GM18505 (cell line): ENCODE measurements around the gene KIF1C.

Experiments used
- ATAC-seq: cut with Tn5 transposase; IDR thresholded peaks from one replicate; pipeline ENCODE4 v1.9.1; 2021; ENCODE audit not compliant: unreplicated experiment
- POLR2A ChIP-seq: IDR thresholded peaks from 4 replicates; pipeline ENCODE4 v1.6.1; 2011; ENCODE audit warnings: borderline replicate concordance; ENCODE audit not compliant: insufficient read depth, insufficient read length; ENCODE audit errors: extremely low read depth

The KIF1C gene

GRCh38 chr17:5031365-5032082 is 33.8 kb downstream of the KIF1C start:
- peak; percentile 30 for TF ChIP-seq POLR2A
- no peak for ATAC-seq

GRCh38 chr17:5032865-5033264 is 35.1 kb downstream of the KIF1C start:
- ATAC-seq = no peak
- no peak for TF ChIP-seq POLR2A

- no peak for ATAC-seq
- no peak for TF ChIP-seq POLR2A
Measured at GRCh38 chr17:5033352-5034015, 35.7 kb downstream of the KIF1C start.

GRCh38 chr17:5034063-5034462 is 36.3 kb downstream of the KIF1C start:
- ATAC-seq = no peak
- TF ChIP-seq POLR2A = no peak

DNA sequence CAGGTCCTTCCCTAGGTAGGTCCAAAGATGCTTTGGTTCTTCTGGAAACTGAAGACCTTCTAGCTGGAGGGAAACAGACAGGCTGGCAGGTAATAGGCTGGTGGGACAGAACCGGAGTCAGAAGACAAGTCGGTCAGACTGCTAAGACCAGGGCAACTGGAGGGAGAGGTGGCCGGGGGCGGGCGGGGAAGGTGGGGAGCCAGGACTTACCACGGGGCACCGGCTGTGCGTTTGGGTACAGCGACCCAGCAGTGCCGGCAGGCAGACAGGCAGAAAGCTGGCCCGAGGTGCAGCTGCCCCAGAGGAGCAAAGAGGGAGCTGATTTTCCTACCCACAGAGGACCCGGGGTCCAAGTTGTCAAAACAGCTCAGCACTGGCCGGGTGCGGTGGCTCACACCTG is 36.9 kb downstream of the KIF1C start:
- no peak for ATAC-seq
- no peak for TF ChIP-seq POLR2A

DNA sequence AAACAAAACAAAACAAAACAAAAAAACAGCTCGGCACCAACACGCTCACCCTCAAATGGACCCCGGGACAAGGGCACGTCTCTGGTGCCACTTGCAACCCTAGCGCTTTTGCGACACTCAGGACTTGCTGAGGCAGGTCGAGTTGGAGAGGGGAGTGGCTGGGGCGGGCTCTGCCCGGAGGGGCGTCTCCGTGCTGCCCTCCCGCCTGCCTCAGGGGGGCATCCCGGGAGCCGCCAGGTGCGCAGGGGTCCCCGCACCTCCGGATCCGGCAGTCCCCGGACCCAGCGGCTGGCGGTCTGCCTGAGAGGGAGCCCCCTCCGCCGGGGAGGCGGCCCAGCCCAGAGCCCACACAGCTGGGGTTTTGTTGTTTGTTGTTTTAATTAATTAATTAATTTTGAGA is 37.6 kb downstream of the KIF1C start, which contains the start of gene SLC52A1:
SLC52A1 (minus strand) TSS at position 112 of the 400 bp plus-strand sequence. CDS start 820 bp downstream, outside the sequence.
- no peak for ATAC-seq
- TF ChIP-seq POLR2A = no peak

- TF ChIP-seq POLR2A = no peak
- ATAC-seq = no peak
Measured at GRCh38 chr17:5042157-5043022, 44.6 kb downstream of the KIF1C start.

- ATAC-seq = no peak
- no peak for TF ChIP-seq POLR2A
Measured at GRCh38 chr17:5043524-5043923, 45.8 kb downstream of the KIF1C start.

DNA sequence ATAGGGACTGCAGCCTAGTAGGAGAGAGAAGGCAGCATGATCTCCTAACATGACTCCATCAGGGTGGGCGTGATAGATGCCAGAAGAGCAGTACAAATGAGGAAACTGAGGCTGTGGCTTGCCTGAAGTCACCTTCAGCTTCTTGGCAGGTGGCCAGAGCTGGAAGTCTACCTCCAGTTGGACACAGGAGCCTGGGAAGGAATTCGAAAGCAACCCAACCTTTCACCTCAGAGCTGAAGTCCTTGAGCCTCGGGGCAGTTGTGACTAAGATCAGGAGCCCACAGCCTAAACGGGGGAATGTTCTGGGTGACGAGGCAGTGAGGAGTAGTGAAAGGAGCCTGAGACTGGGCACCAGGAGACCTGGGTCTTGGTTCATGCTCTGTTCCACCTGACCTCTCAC is 46.9 kb downstream of the KIF1C start:
- TF ChIP-seq POLR2A = no peak
- ATAC-seq = no peak

DNA sequence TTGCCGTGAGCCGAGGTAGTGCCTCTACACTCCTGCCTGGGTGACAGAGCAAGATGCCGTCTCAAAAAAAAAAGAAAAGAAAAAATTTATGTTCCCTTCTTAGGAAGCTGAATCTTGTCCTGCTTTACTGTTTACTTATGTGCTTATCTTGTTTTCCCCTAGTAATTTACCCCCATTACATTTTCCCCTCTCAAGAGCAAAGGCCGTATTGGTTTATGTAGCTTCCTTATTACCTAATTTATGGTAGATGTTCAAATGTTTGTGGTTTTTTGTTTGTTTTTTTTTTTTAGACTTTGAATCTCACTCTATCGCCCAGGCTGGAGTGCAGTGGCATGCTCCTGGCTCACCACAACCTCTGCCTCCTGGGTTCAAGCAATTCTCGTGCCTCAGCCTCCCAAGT is 47.7 kb downstream of the KIF1C start:
- no peak for ATAC-seq

GRCh38 chr17:5047446-5047845 is 49.7 kb downstream of the KIF1C start:
- no peak for TF ChIP-seq POLR2A
- ATAC-seq = no peak

More for the DNA sequence above, 47.7 kb downstream of the KIF1C start:
- no peak for TF ChIP-seq POLR2A

GRCh38 chr17:5049314-5049841 is 51.6 kb downstream of the KIF1C start:
- ATAC-seq = no peak
- TF ChIP-seq POLR2A = no peak

DNA sequence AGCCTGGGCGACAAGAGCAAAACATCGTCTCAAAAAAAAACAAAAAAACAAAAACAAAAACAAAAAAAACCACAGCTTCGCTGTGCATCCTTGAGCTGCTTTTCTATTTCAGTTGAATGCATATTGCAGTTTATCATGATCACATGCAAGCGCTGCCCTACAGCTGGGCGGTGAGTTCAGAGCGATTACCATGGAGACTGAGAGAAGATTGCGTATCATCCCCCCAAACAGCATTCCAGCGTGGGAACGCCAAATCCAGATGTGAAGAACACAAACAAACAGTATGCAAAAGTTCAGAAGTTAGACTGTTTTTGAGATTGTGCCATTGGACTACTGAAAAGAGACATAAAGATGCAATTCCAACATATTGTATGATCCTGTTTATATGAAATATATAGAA is 52.5 kb downstream of the KIF1C start:
- ATAC-seq = no peak

More for the DNA sequence above, 52.5 kb downstream of the KIF1C start:
- TF ChIP-seq POLR2A = no peak
